Activated CD4-positive, CD25-positive, alpha-beta regulatory T cell (primary cell): ENCODE results near the gene PBRM1.

ENCODE experiments used
- DNase-seq, 4 experiments: peaks; one replicate each; lab custom pipeline; 2025; lab: John Stamatoyannopoulos, UW

PBRM1 gene

GRCh38 chr3:52509753-52510328 is 175.9 kb downstream of the PBRM1 start:
- DNase-seq = no peak

- no peak for DNase-seq
Observed at GRCh38 chr3:52507359-52507758, 178.4 kb downstream of the PBRM1 start.

- no peak for DNase-seq
Observed at GRCh38 chr3:52506266-52506966, 179.3 kb downstream of the PBRM1 start.

- DNase-seq = no peak
Observed at GRCh38 chr3:52504977-52505376, 180.7 kb downstream of the PBRM1 start.

GRCh38 chr3:52503788-52504424 is 181.8 kb downstream of the PBRM1 start:
- no peak for DNase-seq

GRCh38 chr3:52502808-52503350 is 182.8 kb downstream of the PBRM1 start:
- no peak for DNase-seq

- no peak for DNase-seq
Observed at GRCh38 chr3:52502001-52502400, 183.7 kb downstream of the PBRM1 start.

GRCh38 chr3:52501046-52501445 is 184.7 kb downstream of the PBRM1 start:
- no peak for DNase-seq

- no peak for DNase-seq
Observed at GRCh38 chr3:52498137-52499054, 187.3 kb downstream of the PBRM1 start.

GRCh38 chr3:52495777-52496602 is 189.7 kb downstream of the PBRM1 start:
- no peak for DNase-seq
